Measurements from ENCODE around the gene PRDM10.

DNA sequence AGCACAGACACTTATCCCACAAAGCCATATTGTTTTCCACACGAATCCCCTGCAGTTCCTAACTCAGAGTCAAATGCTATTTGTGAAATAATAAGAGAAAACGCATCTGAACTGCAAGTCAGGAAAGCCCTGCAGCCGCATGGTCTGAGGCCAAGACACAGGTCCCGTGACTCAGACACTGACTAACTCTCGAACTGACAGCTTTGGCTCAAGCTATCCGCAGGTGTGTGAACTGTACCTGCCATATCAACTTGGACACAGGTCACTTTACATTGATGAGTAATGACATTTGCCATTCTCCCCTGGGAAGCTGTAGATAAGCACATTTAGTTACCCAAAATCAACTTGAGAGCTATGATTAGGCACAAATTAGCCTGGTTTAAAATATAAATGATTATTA is 72.3 kb downstream of the PRDM10 start:
- TF ChIP-seq EED (IDR thresholded peaks at IDR 0.05; ENCODE audit: low read depth), result no peak
- TF ChIP-seq, protein P1, sequence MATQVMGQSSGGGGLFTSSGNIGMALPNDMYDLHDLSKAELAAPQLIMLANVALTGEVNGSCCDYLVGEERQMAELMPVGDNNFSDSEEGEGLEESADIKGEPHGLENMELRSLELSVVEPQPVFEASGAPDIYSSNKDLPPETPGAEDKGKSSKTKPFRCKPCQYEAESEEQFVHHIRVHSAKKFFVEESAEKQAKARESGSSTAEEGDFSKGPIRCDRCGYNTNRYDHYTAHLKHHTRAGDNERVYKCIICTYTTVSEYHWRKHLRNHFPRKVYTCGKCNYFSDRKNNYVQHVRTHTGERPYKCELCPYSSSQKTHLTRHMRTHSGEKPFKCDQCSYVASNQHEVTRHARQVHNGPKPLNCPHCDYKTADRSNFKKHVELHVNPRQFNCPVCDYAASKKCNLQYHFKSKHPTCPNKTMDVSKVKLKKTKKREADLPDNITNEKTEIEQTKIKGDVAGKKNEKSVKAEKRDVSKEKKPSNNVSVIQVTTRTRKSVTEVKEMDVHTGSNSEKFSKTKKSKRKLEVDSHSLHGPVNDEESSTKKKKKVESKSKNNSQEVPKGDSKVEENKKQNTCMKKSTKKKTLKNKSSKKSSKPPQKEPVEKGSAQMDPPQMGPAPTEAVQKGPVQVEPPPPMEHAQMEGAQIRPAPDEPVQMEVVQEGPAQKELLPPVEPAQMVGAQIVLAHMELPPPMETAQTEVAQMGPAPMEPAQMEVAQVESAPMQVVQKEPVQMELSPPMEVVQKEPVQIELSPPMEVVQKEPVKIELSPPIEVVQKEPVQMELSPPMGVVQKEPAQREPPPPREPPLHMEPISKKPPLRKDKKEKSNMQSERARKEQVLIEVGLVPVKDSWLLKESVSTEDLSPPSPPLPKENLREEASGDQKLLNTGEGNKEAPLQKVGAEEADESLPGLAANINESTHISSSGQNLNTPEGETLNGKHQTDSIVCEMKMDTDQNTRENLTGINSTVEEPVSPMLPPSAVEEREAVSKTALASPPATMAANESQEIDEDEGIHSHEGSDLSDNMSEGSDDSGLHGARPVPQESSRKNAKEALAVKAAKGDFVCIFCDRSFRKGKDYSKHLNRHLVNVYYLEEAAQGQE (IDR thresholded peaks at IDR 0.05; ENCODE audit: low read depth, low read length), result no peak

Measured in GM12878 (cell line).